ENCODE results near the gene DYRK1A. TPM values are rescaled to one million over a fixed set of nuclear protein-coding genes. Genes with fewer than 3 reads are reported as not detected.

The DYRK1A gene
- total RNA-seq, 1 experiment from 2014 or later, result 49.3 TPM

DNA sequence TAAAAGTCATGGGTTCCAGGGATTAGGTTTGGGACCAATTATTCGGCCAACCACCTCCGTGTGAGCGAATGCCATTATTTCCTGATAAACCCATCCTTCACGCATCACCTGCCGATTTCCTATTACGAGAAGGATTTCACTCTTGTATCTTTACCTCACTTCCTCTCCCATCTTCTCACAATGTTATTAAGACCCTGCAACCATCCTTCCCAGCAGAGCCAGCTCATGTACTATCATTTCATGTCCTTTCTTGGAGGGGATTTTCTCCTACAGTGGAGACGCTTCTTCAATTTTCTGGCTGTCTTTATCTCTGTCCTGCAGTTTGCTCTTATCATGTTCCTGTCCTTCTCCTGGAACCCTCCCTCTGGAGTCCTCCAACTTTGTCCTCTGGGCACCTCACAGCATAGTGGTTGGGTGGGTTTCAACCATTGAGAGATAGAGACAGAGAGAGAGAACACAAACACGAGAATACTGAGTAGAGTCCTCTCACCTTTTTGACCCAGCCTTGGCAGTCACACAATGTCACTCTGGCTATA lies 192.2 kb downstream of the DYRK1A start:
- Histone ChIP-seq H3K4me2 (ENCODE audit: low read length) (no peak overlapping the region), H4K20me1 (ENCODE audit: insufficient read depth) (no peaks in the 10 kb centered on the region), H3K27me3 (ENCODE audit: insufficient read depth, low read length) (no peaks in the 10 kb centered on the region), H3K27ac (ENCODE audit: low read depth, low read length) (no peak overlapping the region), H3K79me2 (ENCODE audit: insufficient read depth, low read length) (no peaks in the 10 kb centered on the region), H3K4me3 (replicated peaks in 1 of 2; ENCODE audit: low read depth in 1 of 2, low read length in 2 of 2) (no peak overlapping the region), H3K9me2 (ENCODE audit: insufficient read depth) (no peaks in the 10 kb centered on the region), H3K36me3 (ENCODE audit: control insufficient read depth in 1 of 2, insufficient read depth in 2 of 2, low read length in 2 of 2) (no peaks in the 10 kb centered on the region), H3K9me3 (ENCODE audit: control insufficient read depth in 1 of 2, insufficient read depth in 1 of 2, low read depth in 1 of 2, low read length in 2 of 2) (peaks cover 0 to 5% of the 10 kb centered on the region in 2 experiments; a peak in 1 of 4 replicates), H2AFZ (ENCODE audit: low read depth, low read length, poor library complexity, severe bottlenecking) (no peak overlapping the region), H3K9ac (ENCODE audit: low read length) (no peak overlapping the region), H3K4me1 (ENCODE audit: control insufficient read depth in 1 of 2, insufficient read depth in 2 of 2, low read length in 2 of 2) (peaks cover 4 to 7% of the 10 kb centered on the region in 2 experiments)
- RAD21 ChIA-PET (ENCODE audit: low non-redundant PET in 1 of 2, low total read pairs in 2 of 2, uncharacterized antibody in 2 of 2, unreplicated experiment in 2 of 2), result no interaction called here
- BruUV-seq (replicated peaks), result no TSS peak
- DNase-seq (ENCODE audit: low read depth, low spot score) (no peak), ATAC-seq (no peak)
- POLR2A ChIA-PET, result no interaction called here
- intact Hi-C loops (cut with micrococcal nuclease), result no loop called here
- TF ChIP-seq ELF1 (IDR thresholded peaks at IDR 0.05; ENCODE audit: borderline replicate concordance, low read depth) (no peak), YY1 (IDR thresholded peaks at IDR 0.05; ENCODE audit: extremely low read depth, insufficient replicate concordance, low read depth, low read length) (no peak), TCF7L2 (IDR thresholded peaks at IDR 0.05; ENCODE audit: borderline replicate concordance, extremely low read depth, insufficient read depth, insufficient read length) (no peak), CEBPB (IDR thresholded peaks at IDR 0.05; ENCODE audit: low read depth) (no peak), RAD21 (IDR thresholded peaks at IDR 0.05; ENCODE audit: low read depth) (no peak), SRF (IDR thresholded peaks at IDR 0.05; ENCODE audit: low read depth) (no peak), SP1 (IDR thresholded peaks at IDR 0.05; ENCODE audit: low read depth) (no peak), CTCF (IDR thresholded peaks at IDR 0.05 in 2 of 3, conservative IDR thresholded peaks at IDR 0.05 in 1 of 3; ENCODE audit: borderline replicate concordance in 1 of 3, insufficient read depth in 1 of 3, low read depth in 2 of 3, low read length in 2 of 3) (no peak), MAX (IDR thresholded peaks at IDR 0.05) (no peak), POLR2A (IDR thresholded peaks at IDR 0.05; ENCODE audit: borderline replicate concordance, extremely low read depth, insufficient read depth, insufficient read length) (no peak), SIN3A (IDR thresholded peaks at IDR 0.05; ENCODE audit: low read depth) (no peak), ZNF274 (IDR thresholded peaks at IDR 0.05; ENCODE audit: low read depth, low read length) (no peak), POLR2AphosphoS5 (IDR thresholded peaks at IDR 0.05; ENCODE audit: low read depth, low read length) (no peak), CBX3 (IDR thresholded peaks at IDR 0.05; ENCODE audit: low read depth) (no peak), ZFX (IDR thresholded peaks at IDR 0.05) (no peak)
- TF ChIP-seq, protein P1, sequence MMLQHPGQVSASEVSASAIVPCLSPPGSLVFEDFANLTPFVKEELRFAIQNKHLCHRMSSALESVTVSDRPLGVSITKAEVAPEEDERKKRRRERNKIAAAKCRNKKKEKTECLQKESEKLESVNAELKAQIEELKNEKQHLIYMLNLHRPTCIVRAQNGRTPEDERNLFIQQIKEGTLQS (IDR thresholded peaks at IDR 0.05), result no peak
- TF ChIP-seq, protein P2, sequence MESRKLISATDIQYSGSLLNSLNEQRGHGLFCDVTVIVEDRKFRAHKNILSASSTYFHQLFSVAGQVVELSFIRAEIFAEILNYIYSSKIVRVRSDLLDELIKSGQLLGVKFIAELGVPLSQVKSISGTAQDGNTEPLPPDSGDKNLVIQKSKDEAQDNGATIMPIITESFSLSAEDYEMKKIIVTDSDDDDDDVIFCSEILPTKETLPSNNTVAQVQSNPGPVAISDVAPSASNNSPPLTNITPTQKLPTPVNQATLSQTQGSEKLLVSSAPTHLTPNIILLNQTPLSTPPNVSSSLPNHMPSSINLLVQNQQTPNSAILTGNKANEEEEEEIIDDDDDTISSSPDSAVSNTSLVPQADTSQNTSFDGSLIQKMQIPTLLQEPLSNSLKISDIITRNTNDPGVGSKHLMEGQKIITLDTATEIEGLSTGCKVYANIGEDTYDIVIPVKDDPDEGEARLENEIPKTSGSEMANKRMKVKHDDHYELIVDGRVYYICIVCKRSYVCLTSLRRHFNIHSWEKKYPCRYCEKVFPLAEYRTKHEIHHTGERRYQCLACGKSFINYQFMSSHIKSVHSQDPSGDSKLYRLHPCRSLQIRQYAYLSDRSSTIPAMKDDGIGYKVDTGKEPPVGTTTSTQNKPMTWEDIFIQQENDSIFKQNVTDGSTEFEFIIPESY (IDR thresholded peaks at IDR 0.05; ENCODE audit: extremely low read depth, insufficient replicate concordance, low read length), result no peak
- TF ChIP-seq, protein P3, sequence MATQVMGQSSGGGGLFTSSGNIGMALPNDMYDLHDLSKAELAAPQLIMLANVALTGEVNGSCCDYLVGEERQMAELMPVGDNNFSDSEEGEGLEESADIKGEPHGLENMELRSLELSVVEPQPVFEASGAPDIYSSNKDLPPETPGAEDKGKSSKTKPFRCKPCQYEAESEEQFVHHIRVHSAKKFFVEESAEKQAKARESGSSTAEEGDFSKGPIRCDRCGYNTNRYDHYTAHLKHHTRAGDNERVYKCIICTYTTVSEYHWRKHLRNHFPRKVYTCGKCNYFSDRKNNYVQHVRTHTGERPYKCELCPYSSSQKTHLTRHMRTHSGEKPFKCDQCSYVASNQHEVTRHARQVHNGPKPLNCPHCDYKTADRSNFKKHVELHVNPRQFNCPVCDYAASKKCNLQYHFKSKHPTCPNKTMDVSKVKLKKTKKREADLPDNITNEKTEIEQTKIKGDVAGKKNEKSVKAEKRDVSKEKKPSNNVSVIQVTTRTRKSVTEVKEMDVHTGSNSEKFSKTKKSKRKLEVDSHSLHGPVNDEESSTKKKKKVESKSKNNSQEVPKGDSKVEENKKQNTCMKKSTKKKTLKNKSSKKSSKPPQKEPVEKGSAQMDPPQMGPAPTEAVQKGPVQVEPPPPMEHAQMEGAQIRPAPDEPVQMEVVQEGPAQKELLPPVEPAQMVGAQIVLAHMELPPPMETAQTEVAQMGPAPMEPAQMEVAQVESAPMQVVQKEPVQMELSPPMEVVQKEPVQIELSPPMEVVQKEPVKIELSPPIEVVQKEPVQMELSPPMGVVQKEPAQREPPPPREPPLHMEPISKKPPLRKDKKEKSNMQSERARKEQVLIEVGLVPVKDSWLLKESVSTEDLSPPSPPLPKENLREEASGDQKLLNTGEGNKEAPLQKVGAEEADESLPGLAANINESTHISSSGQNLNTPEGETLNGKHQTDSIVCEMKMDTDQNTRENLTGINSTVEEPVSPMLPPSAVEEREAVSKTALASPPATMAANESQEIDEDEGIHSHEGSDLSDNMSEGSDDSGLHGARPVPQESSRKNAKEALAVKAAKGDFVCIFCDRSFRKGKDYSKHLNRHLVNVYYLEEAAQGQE (IDR thresholded peaks at IDR 0.05; ENCODE audit: low read depth), result no peak
- CTCF ChIA-PET, result no interaction called here
